Smooth muscle cell (in vitro differentiated cells): ENCODE measurements around the gene DHRS2. TPM values are rescaled to one million over a fixed set of nuclear protein-coding genes. Genes with fewer than 3 reads are reported as not detected.

ENCODE experiments used
- DNase-seq: peaks from one replicate; lab custom pipeline; 2025; ENCODE audit not compliant: unreplicated experiment; lab: John Stamatoyannopoulos, UW
- H2AFZ ChIP-seq: fragments of 200-600 bp; sonication (generic); 2 replicates; pipeline ENCODE4 v1.6.0; 2016; ENCODE audit warnings: antibody characterized with exemption, low read depth, mild to moderate bottlenecking
- H3F3A ChIP-seq: fragments of 200-600 bp; sonication (generic); 2 replicates; pipeline ENCODE4 v1.6.0; 2017; ENCODE audit warnings: antibody characterized with exemption, low read depth
- H3K27ac ChIP-seq: fragments of 200-600 bp; sonication (generic); 2 replicates; pipeline ENCODE4 v1.5.1; 2016; ENCODE audit warnings: low read depth, mild to moderate bottlenecking
- H3K27me3 ChIP-seq: fragments of 200-600 bp; sonication (generic); 2 replicates; pipeline ENCODE4 v1.6.1; 2016; ENCODE audit warnings: low read depth, mild to moderate bottlenecking
- H3K36me3 ChIP-seq: fragments of 200-600 bp; sonication (generic); 2 replicates; pipeline ENCODE4 v1.5.1; 2016; ENCODE audit warnings: low read depth
- H3K4me1 ChIP-seq: fragments of 200-600 bp; sonication (generic); 2 replicates; pipeline ENCODE4 v1.5.1; 2016; ENCODE audit warnings: low read depth
- H3K4me2 ChIP-seq: fragments of 200-600 bp; sonication (generic); 2 replicates; pipeline ENCODE4 v1.6.0; 2016; ENCODE audit warnings: mild to moderate bottlenecking
- H3K4me3 ChIP-seq: fragments of 200-600 bp; sonication (generic); 2 replicates; pipeline ENCODE4 v1.5.1; 2016; ENCODE audit warnings: mild to moderate bottlenecking
- H3K79me2 ChIP-seq: fragments of 200-600 bp; sonication (generic); 2 replicates; pipeline ENCODE4 v1.6.0; 2016; ENCODE audit warnings: low read depth, mild to moderate bottlenecking
- H3K9ac ChIP-seq: fragments of 200-600 bp; sonication (generic); 2 replicates; pipeline ENCODE4 v1.6.0; 2016; ENCODE audit warnings: low read depth
- H3K9me3 ChIP-seq: fragments of 200-600 bp; sonication (generic); replicated peaks from 2 replicates; pipeline ENCODE4 v1.5.1; 2016; ENCODE audit warnings: low read depth
- H4K20me1 ChIP-seq: fragments of 200-600 bp; sonication (generic); 2 replicates; pipeline ENCODE4 v1.6.0; 2016; ENCODE audit warnings: low read depth
- WGBS: methylation state at CpG from one replicate; pipeline ENCODE4 v1.1.7; 2016; ENCODE audit warnings: low lambda C conversion rate; 5-methylcytosine and 5-hydroxymethylcytosine counted together
- polyA plus RNA-seq: library from polyadenylated mRNA; unstranded; fragments of >200 nt; fragmentation: Nextera tagmentation; extraction: Ambion mirVana; gene quantifications from 2 replicates; pipeline ENCODE4 v1.2.1, GENCODE V29; 2016
- total RNA-seq: library from RNA; depleted of rRNA; stranded (reverse); fragments of >200 nt; gene quantifications from 2 replicates; pipeline ENCODE4 v1.2.3, GENCODE V29; 2014
- TF ChIP-seq, protein P1 (sequence below): fragments of 200-600 bp; sonication (generic); IDR thresholded peaks from 2 replicates; pipeline ENCODE4 v1.5.1; 2017; ENCODE audit warnings: borderline replicate concordance, mild to moderate bottlenecking, antibody characterized with exemption; ENCODE audit not compliant: insufficient read depth, poor library complexity, severe bottlenecking

The DHRS2 gene
- total and polyA plus RNA-seq, 2 experiments from 2014 or later, result 0.36 to 1.4 TPM

DNA sequence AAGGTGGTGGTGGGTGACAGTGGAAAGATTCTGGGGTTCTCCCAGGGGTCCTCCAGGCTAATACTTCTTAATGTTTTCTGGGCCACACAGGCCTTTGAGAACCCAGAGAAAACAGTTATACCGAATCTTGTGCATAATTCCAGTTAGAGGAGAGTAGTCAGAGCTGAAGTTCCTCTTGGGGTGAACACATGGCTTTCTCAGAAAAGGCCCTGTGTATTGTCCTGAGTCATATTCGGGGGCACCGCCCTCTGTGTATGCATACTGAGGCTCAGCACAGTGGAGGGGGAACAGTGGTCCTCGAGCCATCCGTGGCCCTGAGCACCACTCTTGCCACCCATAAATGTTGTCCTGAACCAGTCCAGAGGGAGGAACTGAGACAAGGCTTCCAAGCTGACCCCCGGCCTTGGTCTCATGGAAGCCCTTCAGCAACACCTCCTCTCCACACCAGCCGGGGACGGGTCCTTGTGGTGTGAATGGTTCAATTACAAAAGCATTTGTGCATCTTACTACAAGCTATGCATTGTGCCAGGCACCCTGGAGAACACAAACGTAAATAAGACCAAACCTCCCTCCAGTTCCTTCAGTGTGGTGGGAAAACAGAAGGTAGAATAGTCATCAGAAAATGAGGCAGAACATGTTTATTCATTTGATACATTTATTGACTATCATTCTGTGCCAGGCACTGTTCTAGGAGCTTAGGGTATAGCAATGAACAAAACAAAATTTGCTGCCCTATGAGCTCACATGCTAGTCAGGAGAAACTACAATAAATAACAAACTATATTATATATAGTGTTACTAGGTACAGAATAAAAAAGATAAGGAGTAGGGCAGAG is 9.9 kb downstream of the DHRS2 start:
- TF ChIP-seq, protein P1, sequence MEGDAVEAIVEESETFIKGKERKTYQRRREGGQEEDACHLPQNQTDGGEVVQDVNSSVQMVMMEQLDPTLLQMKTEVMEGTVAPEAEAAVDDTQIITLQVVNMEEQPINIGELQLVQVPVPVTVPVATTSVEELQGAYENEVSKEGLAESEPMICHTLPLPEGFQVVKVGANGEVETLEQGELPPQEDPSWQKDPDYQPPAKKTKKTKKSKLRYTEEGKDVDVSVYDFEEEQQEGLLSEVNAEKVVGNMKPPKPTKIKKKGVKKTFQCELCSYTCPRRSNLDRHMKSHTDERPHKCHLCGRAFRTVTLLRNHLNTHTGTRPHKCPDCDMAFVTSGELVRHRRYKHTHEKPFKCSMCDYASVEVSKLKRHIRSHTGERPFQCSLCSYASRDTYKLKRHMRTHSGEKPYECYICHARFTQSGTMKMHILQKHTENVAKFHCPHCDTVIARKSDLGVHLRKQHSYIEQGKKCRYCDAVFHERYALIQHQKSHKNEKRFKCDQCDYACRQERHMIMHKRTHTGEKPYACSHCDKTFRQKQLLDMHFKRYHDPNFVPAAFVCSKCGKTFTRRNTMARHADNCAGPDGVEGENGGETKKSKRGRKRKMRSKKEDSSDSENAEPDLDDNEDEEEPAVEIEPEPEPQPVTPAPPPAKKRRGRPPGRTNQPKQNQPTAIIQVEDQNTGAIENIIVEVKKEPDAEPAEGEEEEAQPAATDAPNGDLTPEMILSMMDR, result no peak
- 86% methylated on average over 9 of the region's 9 CpGs for WGBS
- no peak overlapping the region for H3K27ac ChIP-seq
- no peak overlapping the region for H3K9ac ChIP-seq
- no peaks in the 10 kb centered on the region for H3F3A ChIP-seq
- H2AFZ ChIP-seq, result no peak overlapping the region
- H3K9me3 ChIP-seq, result no peaks in the 10 kb centered on the region
- no peaks in the 10 kb centered on the region for H3K36me3 ChIP-seq
- H3K4me1 ChIP-seq, result no peaks in the 10 kb centered on the region
- no peaks in the 10 kb centered on the region for H4K20me1 ChIP-seq
- no peak for DNase-seq
- H3K4me2 ChIP-seq, result no peak overlapping the region
- H3K4me3 ChIP-seq, result no peak overlapping the region
- no peaks in the 10 kb centered on the region for H3K79me2 ChIP-seq
- H3K27me3 ChIP-seq, result no peaks in the 10 kb centered on the region

GRCh38 chr14:23646648-23647549 is 10.7 kb downstream of the DHRS2 start:
- no peak for DNase-seq
- H3F3A ChIP-seq, result no peaks in the 10 kb centered on the region
- H3K27me3 ChIP-seq, result no peaks in the 10 kb centered on the region
- H3K4me3 ChIP-seq, result no peak overlapping the region
- no peak overlapping the region for H3K27ac ChIP-seq
- no peak overlapping the region for H3K4me2 ChIP-seq
- H2AFZ ChIP-seq, result no peak overlapping the region
- TF ChIP-seq, protein P1, result no peak
- H3K9ac ChIP-seq, result no peak overlapping the region
- WGBS, result 78% methylated on average over 6 of the region's 6 CpGs
- H3K4me1 ChIP-seq, result no peaks in the 10 kb centered on the region
- H3K36me3 ChIP-seq, result no peaks in the 10 kb centered on the region
- H4K20me1 ChIP-seq, result no peaks in the 10 kb centered on the region
- no peaks in the 10 kb centered on the region for H3K9me3 ChIP-seq
- no peaks in the 10 kb centered on the region for H3K79me2 ChIP-seq

DNA sequence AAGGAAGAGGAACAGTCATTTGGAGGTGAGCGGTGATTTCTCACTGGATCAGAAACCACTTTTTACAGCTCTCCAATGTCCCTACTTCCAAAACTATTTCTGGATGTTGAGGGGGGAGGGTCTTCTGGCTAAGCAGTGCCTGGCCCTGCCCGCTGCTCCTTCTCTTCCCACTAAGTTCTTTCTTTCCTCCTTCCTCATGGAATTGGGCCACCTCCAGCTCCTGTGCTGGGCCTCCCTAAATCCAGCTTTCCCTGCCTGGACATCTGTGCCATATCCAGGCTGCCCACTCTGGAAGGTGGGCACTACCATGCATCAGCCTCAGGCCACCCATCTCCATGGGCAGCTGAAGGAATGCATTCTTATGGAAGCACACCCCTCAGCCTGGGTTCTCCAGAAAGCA is 11.5 kb downstream of the DHRS2 start:
- 91% methylated on average over 2 of the region's 2 CpGs for WGBS
- Histone ChIP-seq H3K36me3 (no peaks in the 10 kb centered on the region), H4K20me1 (no peaks in the 10 kb centered on the region), H2AFZ (no peak overlapping the region), H3K9ac (no peak overlapping the region), H3K4me3 (no peak overlapping the region), H3K27me3 (no peaks in the 10 kb centered on the region), H3K4me1 (no peaks in the 10 kb centered on the region), H3K79me2 (no peaks in the 10 kb centered on the region), H3K27ac (no peak overlapping the region), H3K9me3 (no peaks in the 10 kb centered on the region), H3F3A (no peaks in the 10 kb centered on the region), H3K4me2 (no peak overlapping the region)
- TF ChIP-seq, protein P1, result no peak
- no peak for DNase-seq
